Measurements from ENCODE around the gene VSTM4. TPM values are rescaled to one million over a fixed set of nuclear protein-coding genes. Genes with fewer than 3 reads are reported as not detected.

Gene VSTM4
- total RNA-seq, 1 experiment from 2014 or later = 0.13 TPM

- Histone ChIP-seq H3K4me3 (ENCODE audit: low read depth in 2 of 2, low read length in 2 of 2) (no peak overlapping the region), H3K27ac (ENCODE audit: low read length) (no peak overlapping the region), H3K9me3 (ENCODE audit: control insufficient read depth, insufficient read depth, low read depth, low read length) (peaks cover 9% of the 10 kb centered on the region; the same call in 1 of the 2 replicates), H3K36me3 (ENCODE audit: control insufficient read depth, insufficient read depth, low read length) (no peaks in the 10 kb centered on the region), H3K27me3 (ENCODE audit: control insufficient read depth, insufficient read depth, low read length) (peaks cover 2% of the 10 kb centered on the region; the same call in 1 of the 2 replicates), H3K4me1 (ENCODE audit: control insufficient read depth, insufficient read depth, low read length) (no peaks in the 10 kb centered on the region)
- in situ Hi-C loops (cut with HindIII; ENCODE audit: low pct_unique_long_range_greater_than_20kb, low sequenced_read_pairs) (no loop called here), intact Hi-C loops (cut with micrococcal nuclease; ENCODE audit: unreplicated experiment) (no loop called here)
- ChIA-PET CTCF (no interaction called here), POLR2A (no interaction called here)
- no peak for DNase-seq (ENCODE audit: low read depth, low spot score)
- ATAC-seq = no peak
- BruUV-seq (replicated peaks) = no TSS peak
- TF ChIP-seq, protein P1, sequence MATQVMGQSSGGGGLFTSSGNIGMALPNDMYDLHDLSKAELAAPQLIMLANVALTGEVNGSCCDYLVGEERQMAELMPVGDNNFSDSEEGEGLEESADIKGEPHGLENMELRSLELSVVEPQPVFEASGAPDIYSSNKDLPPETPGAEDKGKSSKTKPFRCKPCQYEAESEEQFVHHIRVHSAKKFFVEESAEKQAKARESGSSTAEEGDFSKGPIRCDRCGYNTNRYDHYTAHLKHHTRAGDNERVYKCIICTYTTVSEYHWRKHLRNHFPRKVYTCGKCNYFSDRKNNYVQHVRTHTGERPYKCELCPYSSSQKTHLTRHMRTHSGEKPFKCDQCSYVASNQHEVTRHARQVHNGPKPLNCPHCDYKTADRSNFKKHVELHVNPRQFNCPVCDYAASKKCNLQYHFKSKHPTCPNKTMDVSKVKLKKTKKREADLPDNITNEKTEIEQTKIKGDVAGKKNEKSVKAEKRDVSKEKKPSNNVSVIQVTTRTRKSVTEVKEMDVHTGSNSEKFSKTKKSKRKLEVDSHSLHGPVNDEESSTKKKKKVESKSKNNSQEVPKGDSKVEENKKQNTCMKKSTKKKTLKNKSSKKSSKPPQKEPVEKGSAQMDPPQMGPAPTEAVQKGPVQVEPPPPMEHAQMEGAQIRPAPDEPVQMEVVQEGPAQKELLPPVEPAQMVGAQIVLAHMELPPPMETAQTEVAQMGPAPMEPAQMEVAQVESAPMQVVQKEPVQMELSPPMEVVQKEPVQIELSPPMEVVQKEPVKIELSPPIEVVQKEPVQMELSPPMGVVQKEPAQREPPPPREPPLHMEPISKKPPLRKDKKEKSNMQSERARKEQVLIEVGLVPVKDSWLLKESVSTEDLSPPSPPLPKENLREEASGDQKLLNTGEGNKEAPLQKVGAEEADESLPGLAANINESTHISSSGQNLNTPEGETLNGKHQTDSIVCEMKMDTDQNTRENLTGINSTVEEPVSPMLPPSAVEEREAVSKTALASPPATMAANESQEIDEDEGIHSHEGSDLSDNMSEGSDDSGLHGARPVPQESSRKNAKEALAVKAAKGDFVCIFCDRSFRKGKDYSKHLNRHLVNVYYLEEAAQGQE (IDR thresholded peaks at IDR 0.05; ENCODE audit: insufficient read depth in 1 of 2, low read depth in 2 of 2, low read length in 1 of 2) = no peak
- no peak for TF ChIP-seq TCF7L2 (IDR thresholded peaks at IDR 0.05; ENCODE audit: low read depth, low read length)
- TF ChIP-seq POLR2AphosphoS5 (IDR thresholded peaks at IDR 0.05; ENCODE audit: low read depth, low read length) = no peak
- no peak for TF ChIP-seq CTCF (IDR thresholded peaks at IDR 0.05)
- no peak for TF ChIP-seq SIN3A (IDR thresholded peaks at IDR 0.05; ENCODE audit: borderline replicate concordance, insufficient read depth, low read depth, low read length)
Observed at GRCh38 chr10:49090696-49091380, 24.5 kb downstream of the VSTM4 start.

DNA sequence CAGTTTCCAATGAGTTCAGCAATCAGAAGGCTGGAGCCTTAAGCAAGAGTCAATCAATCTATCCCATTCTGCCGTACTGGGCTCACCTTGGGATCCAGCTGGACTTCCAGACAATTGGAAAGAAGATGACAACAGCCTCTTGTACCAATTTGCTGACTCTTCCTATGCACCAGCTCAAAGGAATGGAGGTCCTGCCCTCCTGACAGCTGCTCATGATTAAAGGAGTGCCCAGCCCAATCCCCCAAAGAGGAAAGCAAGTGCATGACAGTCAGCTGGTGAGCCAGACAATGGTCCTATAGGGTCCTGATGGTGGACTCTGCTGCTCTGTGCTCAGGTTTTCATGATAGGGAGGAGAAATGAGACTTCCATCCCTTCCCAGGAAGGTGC, 25.1 kb downstream of the VSTM4 start:
- Histone ChIP-seq H3K4me1 (ENCODE audit: control insufficient read depth, insufficient read depth, low read length) (no peaks in the 10 kb centered on the region), H3K36me3 (ENCODE audit: control insufficient read depth, insufficient read depth, low read length) (no peaks in the 10 kb centered on the region), H3K4me3 (ENCODE audit: low read depth in 2 of 2, low read length in 2 of 2) (no peak overlapping the region), H3K27me3 (ENCODE audit: control insufficient read depth, insufficient read depth, low read length) (peaks cover 2% of the 10 kb centered on the region; the same call in 1 of the 2 replicates), H3K27ac (ENCODE audit: low read length) (no peak overlapping the region), H3K9me3 (ENCODE audit: control insufficient read depth, insufficient read depth, low read depth, low read length) (peaks cover 9% of the 10 kb centered on the region; the same call in 1 of the 2 replicates)
- in situ Hi-C loops (cut with HindIII; ENCODE audit: low pct_unique_long_range_greater_than_20kb, low sequenced_read_pairs) (no loop called here), intact Hi-C loops (cut with micrococcal nuclease; ENCODE audit: unreplicated experiment) (no loop called here)
- DNase-seq (ENCODE audit: low read depth, low spot score) (no peak), ATAC-seq (no peak)
- TF ChIP-seq SIN3A (IDR thresholded peaks at IDR 0.05; ENCODE audit: borderline replicate concordance, insufficient read depth, low read depth, low read length) = no peak
- TF ChIP-seq CTCF (IDR thresholded peaks at IDR 0.05) = no peak
- TF ChIP-seq, protein P1 (IDR thresholded peaks at IDR 0.05; ENCODE audit: insufficient read depth in 1 of 2, low read depth in 2 of 2, low read length in 1 of 2) = no peak
- TF ChIP-seq POLR2AphosphoS5 (IDR thresholded peaks at IDR 0.05; ENCODE audit: low read depth, low read length) = no peak
- no peak for TF ChIP-seq TCF7L2 (IDR thresholded peaks at IDR 0.05; ENCODE audit: low read depth, low read length)
- CTCF ChIA-PET = no interaction called here
- POLR2A ChIA-PET = no interaction called here
- BruUV-seq (replicated peaks) = no TSS peak
